K562 (cell line): ENCODE data around the gene ZNF598. TPM values are rescaled to one million over a fixed set of nuclear protein-coding genes. Genes with fewer than 3 reads are reported as not detected.
A peak's percentile ranks its signal among the peaks of the same experiment; 100 is the strongest.

Experiments used
- BRD4 ChIP-seq: fragments of 200-600 bp; sonication (generic); IDR thresholded peaks from 2 replicates; pipeline ENCODE4 v1.6.1; 2017; ENCODE audit warnings: inconsistent platforms
- CHD1 ChIP-seq: fragments of 200-600 bp; sonication (generic); IDR thresholded peaks from one replicate; pipeline ENCODE4 v1.6.1; 2012; ENCODE audit warnings: mild to moderate bottlenecking, moderate library complexity, low read length, inconsistent platforms
- DACH1 ChIP-seq: fragments of 450-650 bp; IDR thresholded peaks from 2 replicates; pipeline ENCODE4 v1.6.1; 2018; ENCODE audit not compliant: partially characterized antibody
- FOSL1 ChIP-seq: fragments of 200-800 bp; sonication (Bioruptor generic); conservative IDR thresholded peaks from 2 replicates; pipeline ENCODE4 v1.6.1; 2016; ENCODE audit warnings: missing genetic modification characterization, missing compliant biosample characterization
- GATAD2A ChIP-seq: fragments of 450-650 bp; IDR thresholded peaks from 2 replicates; pipeline ENCODE4 v1.6.1; 2017
- HMGN3 ChIP-seq: IDR thresholded peaks from 2 replicates; pipeline ENCODE4 v1.6.1; 2011; ENCODE audit warnings: borderline replicate concordance, low read depth, mild to moderate bottlenecking, mixed read lengths, low read length; ENCODE audit not compliant: insufficient read length; ENCODE audit errors: extremely low read depth
- HMGXB4 ChIP-seq: sonication (generic); formaldehyde crosslinking; IDR thresholded peaks from 2 replicates; pipeline ENCODE4 v1.8.1; 2023; ENCODE audit warnings: mild to moderate bottlenecking, missing genetic modification reagents
- MAX ChIP-seq: sonication (generic); formaldehyde crosslinking; IDR thresholded peaks from 2 replicates; pipeline ENCODE4 v1.9.0; 2022; ENCODE audit warnings: mild to moderate bottlenecking, missing genetic modification reagents
- MIER1 ChIP-seq: fragments of 450-650 bp; IDR thresholded peaks from 2 replicates; pipeline ENCODE4 v1.6.1; 2016; ENCODE audit warnings: antibody characterized with exemption, mild to moderate bottlenecking, low read depth
- MTA1 ChIP-seq: fragments of 450-650 bp; IDR thresholded peaks from 2 replicates; pipeline ENCODE4 v1.6.1; 2017; ENCODE audit warnings: borderline replicate concordance
- NONO ChIP-seq, 2 experiments: fragments of 200-400 bp in 1 of 2; fragments of 450-650 bp in 1 of 2; formaldehyde crosslinking in 1 of 2; IDR thresholded peaks; 2 replicates each; pipeline ENCODE4 v1.6.1; 2017; ENCODE audit warnings: low read depth in 2 of 2, mild to moderate bottlenecking in 2 of 2, moderate library complexity in 2 of 2, low read length in 1 of 2
- NR2C2 ChIP-seq, 2 experiments: fragments of 200-800 bp in 1 of 2; sonication (Bioruptor generic) in 1 of 2; sonication (generic) in 1 of 2; formaldehyde crosslinking in 1 of 2; IDR thresholded peaks; 2 replicates each; pipeline versions ENCODE4 v1.6.1 to v1.8.0; 2016 to 2022; ENCODE audit warnings: mild to moderate bottlenecking in 1 of 2, missing compliant biosample characterization in 1 of 2, missing genetic modification characterization in 1 of 2, missing genetic modification reagents in 1 of 2
- NUFIP1 ChIP-seq: fragments of 450-650 bp; IDR thresholded peaks from 2 replicates; pipeline ENCODE4 v1.6.1; 2018; ENCODE audit not compliant: partially characterized antibody
- PYGO2 ChIP-seq: fragments of 450-650 bp; IDR thresholded peaks from 2 replicates; pipeline ENCODE4 v1.6.1; 2016; ENCODE audit warnings: mild to moderate bottlenecking, missing genetic modification characterization, moderate library complexity, missing compliant biosample characterization
- RAD51 ChIP-seq: fragments of 450-650 bp; IDR thresholded peaks from 2 replicates; pipeline ENCODE4 v1.7.1; 2016; ENCODE audit warnings: low read depth, mild to moderate bottlenecking, borderline replicate concordance
- SPI1 ChIP-seq: IDR thresholded peaks from 2 replicates; pipeline ENCODE4 v1.6.1; 2011; ENCODE audit warnings: low read depth, low read length, control low read depth, borderline replicate concordance
- TCF7 ChIP-seq: sonication (generic); IDR thresholded peaks from 2 replicates; pipeline ENCODE4 v1.6.1; 2016; ENCODE audit warnings: antibody characterized with exemption, borderline replicate concordance
- ZBTB43 ChIP-seq: sonication (generic); formaldehyde crosslinking; IDR thresholded peaks from 2 replicates; pipeline ENCODE4 v1.8.0; 2023; ENCODE audit warnings: mild to moderate bottlenecking, missing genetic modification reagents
- ZNF212 ChIP-seq: fragments of 450-650 bp; formaldehyde crosslinking; IDR thresholded peaks from 2 replicates; pipeline ENCODE4 v1.4.0; 2020; ENCODE audit warnings: mild to moderate bottlenecking
- ZNF395 ChIP-seq: fragments of 200-800 bp; sonication (Bioruptor generic); IDR thresholded peaks from 2 replicates; pipeline ENCODE4 v1.6.1; 2017; ENCODE audit warnings: missing genetic modification characterization, missing compliant biosample characterization
- ZNF644 ChIP-seq: fragments of 200-800 bp; sonication (Bioruptor generic); IDR thresholded peaks from 2 replicates; pipeline ENCODE4 v1.6.1; 2016; ENCODE audit warnings: low read depth, missing genetic modification characterization, missing compliant biosample characterization
- polyA plus RNA-seq, 8 experiments: library from polyadenylated mRNA; depleted of rRNA in 4 of 8; stranded (reverse) in 5 of 8; unstranded in 3 of 8; fragments of >200 nt; fragmentation: Nextera tagmentation in 2 of 8; fragmentation: Illumina TruSeq in 1 of 8; extraction: Ambion mirVana in 2 of 8; extraction: Trizol in 1 of 8; gene quantifications; 2 replicates each; pipeline versions ENCODE4 v1.2.1 to v1.2.3, GENCODE V29; 2011 to 2014; ENCODE audit warnings: inconsistent platforms in 1 of 8, missing spikeins in 1 of 8
- total RNA-seq, 7 experiments: library from RNA; depleted of rRNA in 6 of 7; stranded (reverse); fragments of >200 nt in 6 of 7; fragmentation: Illumina TruSeq in 2 of 7; extraction: Trizol in 2 of 7; gene quantifications; 2 replicates each; pipeline versions ENCODE4 v1.2.1 to v1.2.3, GENCODE V29; 2011 to 2021; ENCODE audit warnings: low replicate concordance in 1 of 7

Gene ZNF598
- total and polyA plus RNA-seq, 9 of the 15 experiments (the other 6 are each of a cell fraction or from before 2014, with no cell fraction given): 0.11 to 115 (median 29.6) TPM

- peak; percentile 93 for TF ChIP-seq HMGN3
- TF ChIP-seq ZNF644 (tag): no peak
- TF ChIP-seq NUFIP1: no peak
- peak; percentile 41 for TF ChIP-seq FOSL1 (tag)
- peak; percentile 69; the same call in 1 of the 2 replicates for TF ChIP-seq SPI1
- TF ChIP-seq MTA1: peak; percentile 100
- TF ChIP-seq DACH1: peak; percentile 75
- TF ChIP-seq HMGXB4 (CRISPR knock-in tag): peak; percentile 59; the same call in 1 of the 2 replicates
- peak; percentile 53; the same call in 1 of the 2 replicates for TF ChIP-seq GATAD2A
- TF ChIP-seq ZBTB43 (CRISPR knock-in tag): 0 out of 2 replicates have a peak, but pooled peaks have one; percentile 14
- TF ChIP-seq RAD51: no peak
- peak; percentile 82; the same call in 1 of the 2 replicates for TF ChIP-seq NR2C2 (CRISPR knock-in tag; IDR thresholded peaks at IDR 0.05)
- peak; percentile 96 for TF ChIP-seq NR2C2 (tag; IDR thresholded peaks at IDR 0.05)
- no peak for TF ChIP-seq MIER1
- peak; percentile 58 for TF ChIP-seq CHD1
- TF ChIP-seq NONO (IDR thresholded peaks at IDR 0.05; ENCODE audit: low read depth in 2 of 2, low read length in 1 of 2): peak in 1 of 2 experiments; percentile 26; a peak in 1 of 4 replicates
- peak; percentile 67; the same call in 1 of the 2 replicates for TF ChIP-seq TCF7
- peak; percentile 72; the same call in 1 of the 2 replicates for TF ChIP-seq ZNF395
- TF ChIP-seq BRD4: no peak
- 0 out of 2 replicates have a peak, but pooled peaks have one; percentile 4 for TF ChIP-seq ZNF212 (CRISPR knock-in tag)
- TF ChIP-seq PYGO2 (tag): no peak
- TF ChIP-seq MAX: peak; percentile 91
Observed at GRCh38 chr16:1971796-1972489, 37.7 kb downstream of the ZNF598 start, which contains the start of gene TBL3 (continued).
